Measurements from ENCODE around the gene XRCC5. TPM values are rescaled to one million over a fixed set of nuclear protein-coding genes. Genes with fewer than 3 reads are reported as not detected.

Gene XRCC5
- total and polyA plus RNA-seq, 2 donors (not counting 1 experiment from before 2014, with no cell fraction given) = 152 to 278 TPM

- Histone ChIP-seq H3K4me3 (replicated peaks in 1 of 4; ENCODE audit: control extremely low read depth in 1 of 4, insufficient read depth in 1 of 4, low read depth in 3 of 4, low read length in 4 of 4) (no peak overlapping the region), H3K27me3 (ENCODE audit: control insufficient read depth, insufficient read depth, low read length) (no peaks in the 10 kb centered on the region), H4K20me1 (ENCODE audit: control insufficient read depth, extremely low read depth, insufficient read depth, low read length) (no peaks in the 10 kb centered on the region), H2AFZ (ENCODE audit: low read length) (no peak overlapping the region), H3K79me2 (ENCODE audit: control insufficient read depth, insufficient read depth, low read length) (no peaks in the 10 kb centered on the region), H3K9me3 (ENCODE audit: control insufficient read depth, insufficient read depth, low read depth, low read length) (no peaks in the 10 kb centered on the region), H3K27ac (ENCODE audit: insufficient read depth, low read length) (no peak overlapping the region), H3K36me3 (ENCODE audit: control insufficient read depth, insufficient read depth, low read length) (no peaks in the 10 kb centered on the region), H3K9ac (ENCODE audit: insufficient read depth, low read length) (no peak overlapping the region), H3K4me2 (ENCODE audit: extremely low read depth, insufficient read depth, low read length) (no peak overlapping the region), H3K4me1 (ENCODE audit: control insufficient read depth, extremely low read depth, insufficient read depth, low read length) (no peaks in the 10 kb centered on the region)
- TF ChIP-seq EZH2 (IDR thresholded peaks at IDR 0.05; ENCODE audit: low read length, missing control alignments) = no peak
- TF ChIP-seq, protein P1, sequence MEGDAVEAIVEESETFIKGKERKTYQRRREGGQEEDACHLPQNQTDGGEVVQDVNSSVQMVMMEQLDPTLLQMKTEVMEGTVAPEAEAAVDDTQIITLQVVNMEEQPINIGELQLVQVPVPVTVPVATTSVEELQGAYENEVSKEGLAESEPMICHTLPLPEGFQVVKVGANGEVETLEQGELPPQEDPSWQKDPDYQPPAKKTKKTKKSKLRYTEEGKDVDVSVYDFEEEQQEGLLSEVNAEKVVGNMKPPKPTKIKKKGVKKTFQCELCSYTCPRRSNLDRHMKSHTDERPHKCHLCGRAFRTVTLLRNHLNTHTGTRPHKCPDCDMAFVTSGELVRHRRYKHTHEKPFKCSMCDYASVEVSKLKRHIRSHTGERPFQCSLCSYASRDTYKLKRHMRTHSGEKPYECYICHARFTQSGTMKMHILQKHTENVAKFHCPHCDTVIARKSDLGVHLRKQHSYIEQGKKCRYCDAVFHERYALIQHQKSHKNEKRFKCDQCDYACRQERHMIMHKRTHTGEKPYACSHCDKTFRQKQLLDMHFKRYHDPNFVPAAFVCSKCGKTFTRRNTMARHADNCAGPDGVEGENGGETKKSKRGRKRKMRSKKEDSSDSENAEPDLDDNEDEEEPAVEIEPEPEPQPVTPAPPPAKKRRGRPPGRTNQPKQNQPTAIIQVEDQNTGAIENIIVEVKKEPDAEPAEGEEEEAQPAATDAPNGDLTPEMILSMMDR (conservative IDR thresholded peaks at IDR 0.05 in 1 of 2, IDR thresholded peaks at IDR 0.05 in 1 of 2; ENCODE audit: low read depth in 1 of 2, low read length in 2 of 2) = no peak
- DNase-seq (ENCODE audit: low read depth in 2 of 2) = no peak
These were observed 125.0 kb downstream of the XRCC5 start for GRCh38 chr2:216234106-216234505.

DNA sequence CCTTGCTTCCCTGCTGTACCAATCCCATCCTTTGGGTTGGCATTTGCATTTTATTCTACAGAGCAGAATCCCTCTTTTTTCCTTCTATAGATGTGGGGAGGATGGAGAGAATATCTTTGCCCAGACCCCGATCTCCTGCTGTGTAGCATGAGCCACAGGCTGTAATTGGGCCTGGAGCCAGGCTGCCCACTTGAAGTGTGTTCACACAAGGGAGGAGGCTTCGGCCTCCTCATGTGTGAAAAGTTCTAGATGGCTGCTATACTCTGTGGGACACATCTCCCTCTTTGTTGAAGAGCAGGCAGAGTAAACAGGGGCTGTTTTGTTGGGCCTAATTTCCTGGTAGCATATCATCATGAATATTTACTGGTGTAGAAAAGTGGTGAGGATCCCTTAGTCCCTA is 126.3 kb downstream of the XRCC5 start:
- no peaks in the 10 kb centered on the region for H3K9me3 ChIP-seq (ENCODE audit: control insufficient read depth, insufficient read depth, low read depth, low read length)
- H3K9ac ChIP-seq (ENCODE audit: insufficient read depth, low read length) = no peak overlapping the region
- no peak overlapping the region for H3K4me3 ChIP-seq (replicated peaks in 1 of 4; ENCODE audit: control extremely low read depth in 1 of 4, insufficient read depth in 1 of 4, low read depth in 3 of 4, low read length in 4 of 4)
- no peak for DNase-seq (ENCODE audit: low read depth in 2 of 2)
- H3K4me1 ChIP-seq (ENCODE audit: control insufficient read depth, extremely low read depth, insufficient read depth, low read length) = no peaks in the 10 kb centered on the region
- H4K20me1 ChIP-seq (ENCODE audit: control insufficient read depth, extremely low read depth, insufficient read depth, low read length) = no peaks in the 10 kb centered on the region
- no peaks in the 10 kb centered on the region for H3K79me2 ChIP-seq (ENCODE audit: control insufficient read depth, insufficient read depth, low read length)
- TF ChIP-seq EZH2 (IDR thresholded peaks at IDR 0.05; ENCODE audit: low read length, missing control alignments) = no peak
- TF ChIP-seq, protein P1 (conservative IDR thresholded peaks at IDR 0.05 in 1 of 2, IDR thresholded peaks at IDR 0.05 in 1 of 2; ENCODE audit: low read depth in 1 of 2, low read length in 2 of 2) = no peak
- H2AFZ ChIP-seq (ENCODE audit: low read length) = no peak overlapping the region
- no peak overlapping the region for H3K27ac ChIP-seq (ENCODE audit: insufficient read depth, low read length)
- no peaks in the 10 kb centered on the region for H3K27me3 ChIP-seq (ENCODE audit: control insufficient read depth, insufficient read depth, low read length)
- H3K36me3 ChIP-seq (ENCODE audit: control insufficient read depth, insufficient read depth, low read length) = no peaks in the 10 kb centered on the region
- no peak overlapping the region for H3K4me2 ChIP-seq (ENCODE audit: extremely low read depth, insufficient read depth, low read length)

GRCh38 chr2:216235896-216236295 is 126.7 kb downstream of the XRCC5 start:
- H3K27me3 ChIP-seq (ENCODE audit: control insufficient read depth, insufficient read depth, low read length) = no peaks in the 10 kb centered on the region
- H3K27ac ChIP-seq (ENCODE audit: insufficient read depth, low read length) = no peak overlapping the region
- no peak overlapping the region for H3K9ac ChIP-seq (ENCODE audit: insufficient read depth, low read length)
- no peaks in the 10 kb centered on the region for H3K79me2 ChIP-seq (ENCODE audit: control insufficient read depth, insufficient read depth, low read length)
- no peaks in the 10 kb centered on the region for H4K20me1 ChIP-seq (ENCODE audit: control insufficient read depth, extremely low read depth, insufficient read depth, low read length)
- no peaks in the 10 kb centered on the region for H3K4me1 ChIP-seq (ENCODE audit: control insufficient read depth, extremely low read depth, insufficient read depth, low read length)
- H3K4me3 ChIP-seq (replicated peaks in 1 of 4; ENCODE audit: control extremely low read depth in 1 of 4, insufficient read depth in 1 of 4, low read depth in 3 of 4, low read length in 4 of 4) = no peak overlapping the region
- TF ChIP-seq, protein P1 (conservative IDR thresholded peaks at IDR 0.05 in 1 of 2, IDR thresholded peaks at IDR 0.05 in 1 of 2; ENCODE audit: low read depth in 1 of 2, low read length in 2 of 2) = no peak
- TF ChIP-seq EZH2 (IDR thresholded peaks at IDR 0.05; ENCODE audit: low read length, missing control alignments) = no peak
- H3K4me2 ChIP-seq (ENCODE audit: extremely low read depth, insufficient read depth, low read length) = no peak overlapping the region
- no peaks in the 10 kb centered on the region for H3K9me3 ChIP-seq (ENCODE audit: control insufficient read depth, insufficient read depth, low read depth, low read length)
- no peak for DNase-seq (ENCODE audit: low read depth in 2 of 2)
- no peaks in the 10 kb centered on the region for H3K36me3 ChIP-seq (ENCODE audit: control insufficient read depth, insufficient read depth, low read length)
- no peak overlapping the region for H2AFZ ChIP-seq (ENCODE audit: low read length)
